Pancreas (tissue), 10 donors: ENCODE data around the gene UBE2G2. TPM values are rescaled to one million over a fixed set of nuclear protein-coding genes. Genes with fewer than 3 reads are reported as not detected.

Experiments used
- ATAC-seq, 4 donors: fragments of 200-7000 bp; cut with Tn5 transposase; one replicate each; pipeline versions ENCODE4 v1.8.0 to v1.9.1; 2020; ENCODE audit warnings: mild to moderate bottlenecking in 4 of 4, moderate library complexity in 4 of 4
- DNase-seq, 6 donors: peaks; one replicate each; pipeline ENCODE4 v3.0.0-alpha.2; 2020
- FAIRE-seq: peaks from 2 replicates; lab custom pipeline; 2012; peaks lifted over from hg19 to GRCh38; lab: Jason Lieb, UNC
- H3K27ac ChIP-seq, 4 donors: fragments of 200-600 bp; sonication (generic); 1 replicate in 3 of 4; 2 replicates in 1 of 4; pipeline versions ENCODE4 v1.5.0 to v1.8.0; 2020
- H3K27me3 ChIP-seq, 4 donors: fragments of 200-600 bp; one replicate each; pipeline ENCODE4 v1.8.0; 2021
- H3K36me3 ChIP-seq, 3 donors: fragments of 200-600 bp; sonication (generic) in 1 of 3; one replicate each; pipeline versions ENCODE4 v1.5.0 to v1.8.0; 2020 to 2021
- H3K4me1 ChIP-seq, 3 donors: fragments of 200-600 bp; one replicate each; pipeline ENCODE4 v1.8.0; 2021
- H3K4me3 ChIP-seq, 4 donors: fragments of 200-600 bp; sonication (generic) in 2 of 4; one replicate each; pipeline versions ENCODE4 v1.5.0 to v1.8.0; 2020 to 2021
- H3K9me3 ChIP-seq, 4 donors: fragments of 200-600 bp; one replicate each; pipeline ENCODE4 v1.8.0; 2021
- CTCF ChIP-seq, 4 donors: fragments of 200-600 bp; sonication (generic) in 3 of 4; IDR thresholded peaks; one replicate each; pipeline versions ENCODE4 v1.5.0 to v1.8.0; 2021; ENCODE audit warnings: antibody characterized with exemption in 4 of 4
- WGBS, 2 donors: extraction: QIAGEN DNeasy Blood & Tissue Kit; methylation state at CpG; one replicate each; pipeline ENCODE4 v1.1.7; 2013; 5-methylcytosine and 5-hydroxymethylcytosine counted together
- intact Hi-C, 3 donors: fragments of 100-400 bp; cut with DNase I; formaldehyde crosslinking; loops; one replicate each; pipeline versions ENCODE4 v1.11.1 to v1.14.2; 2022
- polyA plus RNA-seq, 2 donors: library from polyadenylated mRNA; stranded (reverse); fragments of 200-250 nt; gene quantifications; one replicate each; pipeline ENCODE4 v1.2.3, GENCODE V29; 2013
- total RNA-seq, 6 donors: library from RNA; stranded (reverse); fragmentation: NEBNext Ultra II Directional in 4 of 6; extraction: Animal tissue kit (Norgen Biotek cat#: 25700) in 4 of 6; gene quantifications; one replicate each; pipeline versions ENCODE4 v1.2.1 to v1.2.4, GENCODE V29; 2021 to 2023
- donor health status: healthy with polysubstance abuse.
- donor health status: DM: no; HTN: no; CAD: no; lungs with moderate emphysema.
- donor health status: DM: no; HTN: no; CAD: no.
- donor health status: control.
- donor health status: control.
- donor health status: Bipolar disorder and iron deficiency.
- donor health status: DM: yes; HTN: yes; CAD: no.
- donor health status: DM: no; HTN: no; CAD: no.
- donor health status: DM: no; HTN: no; CAD: no.
- donor health status: DM: yes; HTN: yes; CAD: no.

UBE2G2 gene
- total and polyA plus RNA-seq, 8 donors: 30.5 to 53.2 (median 42.2) TPM

- ATAC-seq: peak in 3 of 4 donors; percentile 46 to 56 (median 54)
- WGBS, 2 donors: 57 to 63% methylated on average over 37 of the region's 37 CpGs
- intact Hi-C loops: no loop called here
- no peak for FAIRE-seq
- DNase-seq: peak in 2 of 6 donors; percentile 16 to 49
- H3K9me3 ChIP-seq: no peaks in the 10 kb centered on the region
- H3K36me3 ChIP-seq: no peaks in the 10 kb centered on the region
- TF ChIP-seq CTCF (IDR thresholded peaks at IDR 0.05): no peak
- no peaks in the 10 kb centered on the region for H3K4me1 ChIP-seq
- no peak overlapping the region for H3K4me3 ChIP-seq
- H3K27ac ChIP-seq: no peak overlapping the region
- H3K27me3 ChIP-seq: no peaks in the 10 kb centered on the region
Measured at GRCh38 chr21:44836666-44837471, 35.2 kb upstream of the UBE2G2 start.

- TF ChIP-seq CTCF (IDR thresholded peaks at IDR 0.05): no peak
- no peak for FAIRE-seq
- Histone ChIP-seq H3K4me1 (no peaks in the 10 kb centered on the region), H3K27me3 (no peaks in the 10 kb centered on the region), H3K36me3 (no peaks in the 10 kb centered on the region), H3K4me3 (no peak overlapping the region), H3K27ac (no peak overlapping the region), H3K9me3 (no peaks in the 10 kb centered on the region)
- DNase-seq: no peak
- intact Hi-C loops: no loop called here
- 12 to 23% methylated on average over 3 of the region's 3 CpGs for WGBS, 2 donors
- ATAC-seq: no peak
Measured at GRCh38 chr21:44836349-44836665, 34.7 kb upstream of the UBE2G2 start.

- TF ChIP-seq CTCF (IDR thresholded peaks at IDR 0.05): no peak
- H3K27ac ChIP-seq: no peak overlapping the region
- ATAC-seq: no peak
- no peaks in the 10 kb centered on the region for H3K4me1 ChIP-seq
- peak in 1 of 6 donors; percentile 35 for DNase-seq
- no peaks in the 10 kb centered on the region for H3K36me3 ChIP-seq
- H3K4me3 ChIP-seq: no peak overlapping the region
- FAIRE-seq: no peak
- WGBS, 2 donors: 51 to 57% methylated on average over 8 of the region's 8 CpGs
- intact Hi-C loops: no loop called here
- H3K27me3 ChIP-seq: no peaks in the 10 kb centered on the region
- no peaks in the 10 kb centered on the region for H3K9me3 ChIP-seq
Measured at GRCh38 chr21:44835647-44835973, 34.0 kb upstream of the UBE2G2 start.

GRCh38 chr21:44834951-44835646 is 33.5 kb upstream of the UBE2G2 start:
- Histone ChIP-seq H3K4me3 (no peak overlapping the region), H3K27ac (no peak overlapping the region), H3K36me3 (no peaks in the 10 kb centered on the region), H3K27me3 (no peaks in the 10 kb centered on the region), H3K9me3 (no peaks in the 10 kb centered on the region), H3K4me1 (no peaks in the 10 kb centered on the region)
- 72 to 82% methylated on average over 29 of the region's 29 CpGs for WGBS, 2 donors
- no peak for ATAC-seq
- peak in 1 of 6 donors; percentile 39 for DNase-seq
- no peak for TF ChIP-seq CTCF (IDR thresholded peaks at IDR 0.05)
- intact Hi-C loops: no loop called here
- no peak for FAIRE-seq
